OCI-LY7 (cell line): ENCODE data around the gene MBTPS1.

ENCODE experiments used
- EZH2phosphoT487 ChIP-seq: fragments of 200-600 bp; sonication (generic); IDR thresholded peaks from 2 replicates; pipeline ENCODE4 v1.6.1; 2018; ENCODE audit warnings: low read depth, borderline replicate concordance, mild to moderate bottlenecking, mixed run types, antibody characterized with exemption, low read length, moderate library complexity, mixed read lengths
- TF ChIP-seq, protein P1 (sequence below): fragments of 200-600 bp; sonication (generic); conservative IDR thresholded peaks from 2 replicates; pipeline ENCODE4 v1.5.1; 2014; ENCODE audit warnings: mild to moderate bottlenecking, antibody characterized with exemption, low read length, moderate library complexity, mixed read lengths

DNA sequence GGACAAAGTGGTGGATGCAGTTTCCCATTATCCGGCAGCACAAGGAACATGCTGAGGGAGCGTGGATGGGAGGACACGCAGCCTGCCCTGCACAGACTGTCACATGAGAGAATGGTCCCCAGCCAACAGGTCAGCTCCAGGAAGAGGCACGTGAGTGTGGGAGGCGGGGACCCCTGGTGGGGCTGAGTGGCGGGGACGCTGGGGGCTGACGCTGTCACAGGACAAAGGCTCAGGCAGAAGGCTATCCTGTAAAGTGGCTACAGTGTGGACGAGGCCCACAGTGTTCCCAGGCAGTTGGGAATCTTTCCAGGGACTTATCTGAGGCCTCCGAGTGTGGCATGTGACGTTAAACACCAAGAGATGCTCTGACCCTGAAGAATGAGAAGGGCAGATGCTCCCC is 30.4 kb downstream of the MBTPS1 start:
- TF ChIP-seq, protein P1, sequence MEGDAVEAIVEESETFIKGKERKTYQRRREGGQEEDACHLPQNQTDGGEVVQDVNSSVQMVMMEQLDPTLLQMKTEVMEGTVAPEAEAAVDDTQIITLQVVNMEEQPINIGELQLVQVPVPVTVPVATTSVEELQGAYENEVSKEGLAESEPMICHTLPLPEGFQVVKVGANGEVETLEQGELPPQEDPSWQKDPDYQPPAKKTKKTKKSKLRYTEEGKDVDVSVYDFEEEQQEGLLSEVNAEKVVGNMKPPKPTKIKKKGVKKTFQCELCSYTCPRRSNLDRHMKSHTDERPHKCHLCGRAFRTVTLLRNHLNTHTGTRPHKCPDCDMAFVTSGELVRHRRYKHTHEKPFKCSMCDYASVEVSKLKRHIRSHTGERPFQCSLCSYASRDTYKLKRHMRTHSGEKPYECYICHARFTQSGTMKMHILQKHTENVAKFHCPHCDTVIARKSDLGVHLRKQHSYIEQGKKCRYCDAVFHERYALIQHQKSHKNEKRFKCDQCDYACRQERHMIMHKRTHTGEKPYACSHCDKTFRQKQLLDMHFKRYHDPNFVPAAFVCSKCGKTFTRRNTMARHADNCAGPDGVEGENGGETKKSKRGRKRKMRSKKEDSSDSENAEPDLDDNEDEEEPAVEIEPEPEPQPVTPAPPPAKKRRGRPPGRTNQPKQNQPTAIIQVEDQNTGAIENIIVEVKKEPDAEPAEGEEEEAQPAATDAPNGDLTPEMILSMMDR: 0 out of 2 replicates have a peak, but pooled peaks have one; percentile 32
- TF ChIP-seq EZH2phosphoT487: no peak
